Panc1 (cell line): ENCODE data around the gene FRMPD4.

Experiments used
- POLR2AphosphoS5 ChIP-seq: IDR thresholded peaks from 2 replicates; pipeline ENCODE4 v1.6.1; 2012; ENCODE audit warnings: mild to moderate bottlenecking, low read depth, low read length, moderate library complexity
- SIN3A ChIP-seq: IDR thresholded peaks from 2 replicates; pipeline ENCODE4 v1.6.1; 2012; ENCODE audit warnings: low read depth, mild to moderate bottlenecking, low read length, moderate library complexity, borderline replicate concordance; ENCODE audit not compliant: insufficient read depth
- TF ChIP-seq, protein P1 (sequence below): fragments of 450-650 bp; IDR thresholded peaks from 2 replicates; pipeline ENCODE4 v1.5.1; 2017; ENCODE audit warnings: mild to moderate bottlenecking

DNA sequence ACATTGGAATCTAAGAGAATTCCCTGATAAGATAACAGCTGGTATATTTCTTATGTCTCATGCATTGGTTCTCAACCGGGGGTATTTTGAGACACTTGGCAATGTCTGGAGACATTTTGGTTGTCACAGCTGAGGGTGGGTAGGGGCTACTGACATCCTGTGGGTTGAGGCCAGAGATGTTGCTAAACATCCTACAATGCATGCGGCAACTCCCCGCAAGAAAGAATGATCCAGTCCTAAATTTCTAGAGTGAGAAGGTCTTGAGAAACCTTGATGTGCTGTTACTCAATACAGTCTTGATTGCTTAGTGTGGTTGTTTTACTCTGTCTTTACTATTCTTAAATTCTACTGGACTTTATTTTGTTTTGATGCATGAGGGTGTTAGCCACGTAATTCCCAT lies 287.2 kb downstream of the FRMPD4 start:
- TF ChIP-seq, protein P1, sequence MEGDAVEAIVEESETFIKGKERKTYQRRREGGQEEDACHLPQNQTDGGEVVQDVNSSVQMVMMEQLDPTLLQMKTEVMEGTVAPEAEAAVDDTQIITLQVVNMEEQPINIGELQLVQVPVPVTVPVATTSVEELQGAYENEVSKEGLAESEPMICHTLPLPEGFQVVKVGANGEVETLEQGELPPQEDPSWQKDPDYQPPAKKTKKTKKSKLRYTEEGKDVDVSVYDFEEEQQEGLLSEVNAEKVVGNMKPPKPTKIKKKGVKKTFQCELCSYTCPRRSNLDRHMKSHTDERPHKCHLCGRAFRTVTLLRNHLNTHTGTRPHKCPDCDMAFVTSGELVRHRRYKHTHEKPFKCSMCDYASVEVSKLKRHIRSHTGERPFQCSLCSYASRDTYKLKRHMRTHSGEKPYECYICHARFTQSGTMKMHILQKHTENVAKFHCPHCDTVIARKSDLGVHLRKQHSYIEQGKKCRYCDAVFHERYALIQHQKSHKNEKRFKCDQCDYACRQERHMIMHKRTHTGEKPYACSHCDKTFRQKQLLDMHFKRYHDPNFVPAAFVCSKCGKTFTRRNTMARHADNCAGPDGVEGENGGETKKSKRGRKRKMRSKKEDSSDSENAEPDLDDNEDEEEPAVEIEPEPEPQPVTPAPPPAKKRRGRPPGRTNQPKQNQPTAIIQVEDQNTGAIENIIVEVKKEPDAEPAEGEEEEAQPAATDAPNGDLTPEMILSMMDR, result no peak
- TF ChIP-seq POLR2AphosphoS5 (no peak), SIN3A (no peak)
